Skeletal muscle cell (primary cell): ENCODE results near the gene HSDL2.

ENCODE experiments used
- DNase-seq: peaks from one replicate; pipeline ENCODE4 v3.0.0-alpha.2; 2010; ENCODE audit warnings: low read depth
- H3K4me3 ChIP-seq: 2 replicates; pipeline ENCODE4 v1.5.1; 2011; ENCODE audit warnings: low read depth, mild to moderate bottlenecking, control low read depth, low read length, moderate library complexity

Gene HSDL2

GRCh38 chr9:112437406-112437805 lies 57.5 kb downstream of the HSDL2 start:
- DNase-seq: no peak
- H3K4me3 ChIP-seq: no peak overlapping the region

GRCh38 chr9:112439171-112439570 lies 59.3 kb downstream of the HSDL2 start:
- DNase-seq: no peak
- no peak overlapping the region for H3K4me3 ChIP-seq

- no peak overlapping the region for H3K4me3 ChIP-seq
- no peak for DNase-seq
These were observed 59.9 kb downstream of the HSDL2 start for GRCh38 chr9:112439825-112440224.

GRCh38 chr9:112443200-112443599 lies 63.3 kb downstream of the HSDL2 start:
- H3K4me3 ChIP-seq: no peak overlapping the region
- DNase-seq: no peak

GRCh38 chr9:112443636-112444035 lies 63.7 kb downstream of the HSDL2 start:
- no peak overlapping the region for H3K4me3 ChIP-seq
- no peak for DNase-seq

GRCh38 chr9:112445196-112445595 lies 65.3 kb downstream of the HSDL2 start:
- no peak for DNase-seq
- H3K4me3 ChIP-seq: no peak overlapping the region

- no peak overlapping the region for H3K4me3 ChIP-seq
- DNase-seq: no peak
These were observed 66.2 kb downstream of the HSDL2 start for GRCh38 chr9:112446080-112446479.

- no peak overlapping the region for H3K4me3 ChIP-seq
- no peak for DNase-seq
These were observed 66.6 kb downstream of the HSDL2 start for GRCh38 chr9:112446526-112446925.

GRCh38 chr9:112447283-112447761 lies 67.4 kb downstream of the HSDL2 start:
- DNase-seq: peak; percentile 1
- no peak overlapping the region for H3K4me3 ChIP-seq

- H3K4me3 ChIP-seq: no peak overlapping the region
- no peak for DNase-seq
These were observed 82.9 kb downstream of the HSDL2 start for GRCh38 chr9:112462855-112463254.

GRCh38 chr9:112465352-112465751 lies 85.4 kb downstream of the HSDL2 start:
- no peak overlapping the region for H3K4me3 ChIP-seq
- no peak for DNase-seq

- DNase-seq: no peak
- no peak overlapping the region for H3K4me3 ChIP-seq
These were observed 93.1 kb downstream of the HSDL2 start for GRCh38 chr9:112472996-112473395.

- H3K4me3 ChIP-seq: no peak overlapping the region
- DNase-seq: no peak
These were observed 94.1 kb downstream of the HSDL2 start for GRCh38 chr9:112473986-112474385.

- DNase-seq: no peak
- no peak overlapping the region for H3K4me3 ChIP-seq
These were observed 95.4 kb downstream of the HSDL2 start for GRCh38 chr9:112475318-112475717.

GRCh38 chr9:112477330-112477729 lies 97.4 kb downstream of the HSDL2 start:
- no peak for DNase-seq
- no peak overlapping the region for H3K4me3 ChIP-seq

- no peak for DNase-seq
- H3K4me3 ChIP-seq: no peak overlapping the region
These were observed 99.3 kb downstream of the HSDL2 start for GRCh38 chr9:112479221-112479620.

- DNase-seq: no peak
- H3K4me3 ChIP-seq: no peak overlapping the region
These were observed 104.7 kb downstream of the HSDL2 start for GRCh38 chr9:112484607-112485006.

- no peak overlapping the region for H3K4me3 ChIP-seq
- no peak for DNase-seq
These were observed 105.7 kb downstream of the HSDL2 start for GRCh38 chr9:112485574-112485973.

- H3K4me3 ChIP-seq: peak within 1 kb of the TSS; percentile 69
- DNase-seq: peak; percentile 22
These were observed 106.5 kb downstream of the HSDL2 start, which contains the start of gene KIAA1958 for GRCh38 chr9:112486221-112487007. KIAA1958 (plus strand) TSS chr9:112486827; CDS start chr9:112574081, 87,254 bp downstream.

- DNase-seq: no peak
- peak overlapping the region; percentile 67 for H3K4me3 ChIP-seq
These were observed 107.3 kb downstream of the HSDL2 start for GRCh38 chr9:112487008-112487798.
